Eye (tissue), 1 donor: ENCODE results near the gene GPR87.

ENCODE experiments used
- DNase-seq: peaks from one replicate; pipeline ENCODE4 v3.0.0-alpha.2; 2015

Gene GPR87

GRCh38 chr3:151315136-151315535 is 1.5 kb downstream of the GPR87 start:
- DNase-seq: no peak

GRCh38 chr3:151314593-151314992 is 2.0 kb downstream of the GPR87 start:
- DNase-seq: no peak

- no peak for DNase-seq
Observed at GRCh38 chr3:151314137-151314536, 2.5 kb downstream of the GPR87 start.

GRCh38 chr3:151312972-151313371 is 3.6 kb downstream of the GPR87 start:
- DNase-seq: no peak

DNA sequence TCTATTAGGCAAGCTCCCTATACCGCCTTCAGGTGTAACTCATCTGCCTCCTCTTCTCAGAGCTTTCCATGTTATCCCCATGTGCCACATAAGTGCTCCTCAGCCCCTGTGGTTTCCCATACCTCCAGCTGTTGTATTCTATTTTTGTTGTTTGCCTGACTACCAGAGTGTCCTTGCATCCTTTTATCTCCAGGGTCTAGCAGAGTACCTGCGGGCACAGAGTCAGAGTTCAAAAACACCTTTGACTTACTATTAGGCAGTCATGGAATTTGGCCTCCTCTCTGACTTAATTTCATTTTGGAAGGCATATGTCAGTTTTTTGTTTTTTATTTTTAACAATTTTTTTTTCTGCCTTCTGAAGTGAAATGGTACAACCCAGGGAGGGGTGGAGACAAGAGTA is 7.1 kb downstream of the GPR87 start:
- DNase-seq: no peak

GRCh38 chr3:151307583-151308488 is 8.8 kb downstream of the GPR87 start:
- no peak for DNase-seq

GRCh38 chr3:151307131-151307530 is 9.5 kb downstream of the GPR87 start:
- peak; percentile 23 for DNase-seq

DNA sequence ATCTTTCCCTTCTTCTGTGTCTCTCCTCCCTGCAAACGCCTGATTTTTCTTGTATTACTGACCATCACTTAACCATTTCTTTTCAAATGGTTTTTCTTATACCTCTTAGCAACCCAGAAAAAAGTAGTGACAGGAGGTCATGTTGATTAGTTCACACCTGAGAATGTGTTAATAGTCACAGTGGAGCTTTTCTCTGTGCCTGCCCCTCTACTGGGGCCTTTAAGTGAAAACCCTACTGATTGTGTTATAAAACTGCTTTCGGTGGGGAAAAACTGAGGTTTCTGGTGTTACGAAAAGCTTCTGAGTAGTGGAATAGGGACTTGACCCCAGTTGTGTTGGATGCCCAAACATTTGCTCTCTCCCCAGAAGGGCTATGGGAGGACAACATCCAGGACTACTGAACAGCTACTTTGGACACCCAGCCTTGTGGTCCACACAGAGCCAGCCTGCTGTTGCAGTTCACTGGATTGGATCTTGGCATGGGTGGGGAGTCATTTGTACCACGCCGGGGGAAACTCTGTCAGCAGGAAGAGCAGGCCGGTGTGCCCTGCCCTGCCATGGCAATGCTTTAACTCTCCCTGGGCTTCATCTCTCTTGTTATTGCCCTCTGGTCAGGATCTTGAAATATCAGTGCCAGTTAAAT is 10.3 kb downstream of the GPR87 start:
- DNase-seq: no peak

DNA sequence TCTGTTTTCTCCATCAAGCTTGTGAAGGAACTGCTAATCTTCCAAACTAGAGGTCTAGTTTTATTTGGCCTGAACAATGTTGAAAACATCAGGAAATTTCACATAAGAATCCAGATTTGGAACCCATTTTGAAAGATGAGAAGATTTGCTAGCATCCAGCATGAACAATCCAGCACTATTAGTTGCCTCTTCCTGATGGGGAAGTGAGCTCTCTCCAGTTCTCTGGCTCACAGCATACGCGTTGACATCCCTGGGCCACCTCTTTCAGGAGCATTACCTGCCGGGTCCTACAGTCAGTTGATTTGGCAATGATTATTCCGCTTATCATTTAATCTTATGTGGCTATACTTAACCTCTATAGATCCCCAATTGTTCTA is 10.9 kb downstream of the GPR87 start:
- DNase-seq: no peak

- peak; percentile 46 for DNase-seq
Observed at GRCh38 chr3:151305060-151305774, 11.4 kb downstream of the GPR87 start.

- no peak for DNase-seq
Observed at GRCh38 chr3:151303751-151304150, 12.9 kb downstream of the GPR87 start.

DNA sequence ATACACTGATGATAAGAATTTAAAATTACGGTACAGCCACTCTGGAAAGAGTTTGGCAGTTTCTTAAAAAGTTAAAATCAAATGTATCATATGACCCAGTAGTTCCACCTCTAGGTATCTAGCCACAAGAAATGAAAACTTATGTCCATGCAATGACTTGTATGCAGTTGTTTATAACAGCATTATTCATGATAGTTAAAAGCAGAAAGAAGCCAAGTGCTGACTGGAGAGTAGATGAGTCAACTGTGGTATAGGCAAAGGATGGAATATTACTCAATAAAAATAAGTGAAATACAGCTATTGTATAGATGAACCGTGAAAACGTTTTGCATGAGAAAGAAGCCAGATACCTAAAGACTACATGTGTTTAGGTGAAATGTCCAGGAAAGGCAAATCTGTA is 14.8 kb downstream of the GPR87 start:
- DNase-seq: no peak

GRCh38 chr3:151300539-151300938 is 16.1 kb downstream of the GPR87 start:
- no peak for DNase-seq

GRCh38 chr3:151299006-151299405 is 17.6 kb downstream of the GPR87 start:
- no peak for DNase-seq

- no peak for DNase-seq
Observed at GRCh38 chr3:151297429-151297828, 19.2 kb downstream of the GPR87 start.

GRCh38 chr3:151296226-151296625 is 20.4 kb downstream of the GPR87 start:
- no peak for DNase-seq

DNA sequence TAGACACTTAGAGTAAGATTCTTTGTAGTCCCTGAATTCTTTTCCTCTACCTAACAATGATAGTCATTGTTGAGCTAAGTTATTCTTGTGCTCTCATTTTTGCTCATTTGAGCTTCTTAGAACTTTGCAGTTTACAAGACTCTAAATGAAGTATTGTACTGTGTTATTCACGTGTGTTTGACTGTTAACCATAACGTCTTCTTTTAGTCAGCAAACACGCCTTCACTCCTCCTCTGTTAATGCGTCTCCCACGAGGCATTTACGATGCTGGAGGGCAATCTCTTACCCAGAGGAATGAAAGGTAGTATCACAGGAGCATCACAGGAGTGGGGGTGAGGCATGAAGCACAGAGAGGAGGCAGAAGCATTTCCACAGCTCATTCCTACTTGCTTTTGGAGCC is 23.5 kb downstream of the GPR87 start:
- no peak for DNase-seq

DNA sequence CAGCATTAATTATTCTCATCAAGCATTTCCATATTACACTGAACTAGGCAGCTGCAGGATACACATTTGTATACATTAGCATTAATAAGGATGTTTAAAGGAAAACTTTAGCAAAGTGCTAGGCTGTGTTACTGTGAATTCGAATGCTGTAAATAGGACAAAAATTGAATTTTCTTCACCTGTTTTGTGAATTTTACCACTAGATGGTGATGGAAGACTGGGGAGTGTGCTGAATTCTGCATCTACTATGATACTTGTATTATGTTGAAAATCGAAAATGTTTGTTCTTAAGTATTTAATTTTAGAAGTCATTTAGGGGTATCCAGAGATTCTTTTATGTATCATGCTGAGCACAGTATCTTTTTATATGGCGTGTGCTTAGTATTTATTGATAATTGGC is 25.9 kb downstream of the GPR87 start:
- DNase-seq: peak; percentile 32

DNA sequence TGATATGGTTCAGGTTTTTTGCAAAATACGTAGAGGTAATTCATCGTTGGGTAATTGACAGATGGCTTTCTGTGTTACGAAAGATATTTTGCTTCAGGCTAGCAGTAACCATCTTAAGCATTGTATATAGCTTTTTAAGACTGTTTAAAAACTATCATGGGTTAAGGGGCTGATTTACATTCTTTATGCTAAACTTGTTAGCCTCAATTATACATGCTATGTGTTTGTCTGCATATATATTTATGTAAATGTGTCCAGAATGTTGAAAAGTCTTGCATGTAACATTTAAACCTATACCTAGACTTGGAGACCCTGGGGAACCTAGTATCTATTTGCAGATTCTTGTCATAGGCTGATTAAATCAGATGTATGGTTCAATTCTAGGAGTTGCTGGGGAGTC is 27.2 kb downstream of the GPR87 start:
- DNase-seq: no peak

DNA sequence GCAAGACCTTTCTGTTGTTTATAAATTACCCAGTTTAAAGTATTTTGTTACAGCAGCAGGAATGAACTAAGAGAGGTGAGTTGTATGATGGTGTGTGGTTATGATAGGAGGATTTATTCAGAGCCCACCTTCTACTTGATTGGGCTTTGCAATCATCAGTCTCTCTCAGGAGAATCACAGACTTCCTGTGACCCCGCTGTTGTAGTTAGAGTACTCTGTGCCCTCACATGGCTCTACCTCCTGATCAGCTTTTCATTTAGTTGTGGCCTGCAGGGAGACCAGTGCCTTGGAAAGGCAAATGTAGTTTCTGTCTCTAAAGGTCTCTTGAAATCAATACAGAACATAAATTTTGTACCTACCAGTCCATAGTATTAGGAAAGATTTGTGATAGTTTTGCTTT is 30.7 kb downstream of the GPR87 start:
- no peak for DNase-seq

DNA sequence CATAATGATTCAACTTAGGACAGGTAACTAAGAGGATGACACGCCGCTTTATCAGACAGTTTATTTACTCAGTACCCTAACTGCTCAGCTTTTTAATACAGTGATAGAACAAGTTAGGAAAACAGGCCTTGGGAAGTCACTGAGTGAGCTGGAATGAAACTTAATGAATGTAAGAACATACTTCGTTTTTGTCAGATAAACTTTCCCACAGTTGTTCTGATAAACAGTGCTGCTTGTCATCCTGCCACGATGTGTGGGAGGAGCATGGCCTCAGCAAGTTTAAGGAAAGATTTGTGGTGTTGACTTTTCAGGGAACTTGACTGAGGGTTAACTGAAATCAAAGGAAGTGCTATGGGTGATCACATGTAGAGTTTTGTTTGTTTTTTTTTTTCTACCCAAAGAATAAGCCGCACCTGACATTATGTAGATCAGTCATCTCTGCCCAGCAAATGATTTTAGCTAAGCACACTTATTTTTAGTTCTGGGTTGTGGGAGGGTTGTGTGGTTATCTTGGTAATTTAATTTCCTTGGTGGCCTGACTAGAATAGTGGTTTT is 32.6 kb downstream of the GPR87 start:
- no peak for DNase-seq

DNA sequence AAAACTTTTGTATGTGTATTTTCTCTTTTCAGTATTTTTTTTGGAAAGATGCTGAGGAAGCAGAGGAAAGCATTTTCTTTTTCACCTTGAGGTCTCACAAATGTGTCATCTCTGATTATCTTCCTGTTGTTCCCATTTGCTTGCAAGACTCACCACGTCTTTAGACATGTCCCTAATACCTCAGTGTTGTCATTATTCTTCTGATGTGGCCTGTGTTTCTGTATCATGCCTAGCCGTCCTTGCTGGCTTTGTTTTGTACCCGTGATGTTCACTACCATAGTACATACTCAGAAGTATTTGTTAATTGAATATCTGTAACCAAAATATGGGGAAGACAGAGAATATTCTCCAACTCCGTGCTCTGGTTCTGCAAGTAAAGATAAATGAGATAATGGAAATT is 33.2 kb downstream of the GPR87 start:
- DNase-seq: no peak

- DNase-seq: peak; percentile 81
Observed at GRCh38 chr3:151282921-151283320, 33.7 kb downstream of the GPR87 start.
